ENCODE results near the gene DCHS1. TPM values are rescaled to one million over a fixed set of nuclear protein-coding genes. Genes with fewer than 3 reads are reported as not detected.
A peak's percentile ranks its signal among the peaks of the same experiment; 100 is the strongest.

Gene DCHS1
- total and polyA plus RNA-seq, 9 of the 15 experiments (the other 6 are each of a cell fraction or from before 2014, with no cell fraction given): 0.04 to 0.49 (median 0.14) TPM; not detected in 2

DNA sequence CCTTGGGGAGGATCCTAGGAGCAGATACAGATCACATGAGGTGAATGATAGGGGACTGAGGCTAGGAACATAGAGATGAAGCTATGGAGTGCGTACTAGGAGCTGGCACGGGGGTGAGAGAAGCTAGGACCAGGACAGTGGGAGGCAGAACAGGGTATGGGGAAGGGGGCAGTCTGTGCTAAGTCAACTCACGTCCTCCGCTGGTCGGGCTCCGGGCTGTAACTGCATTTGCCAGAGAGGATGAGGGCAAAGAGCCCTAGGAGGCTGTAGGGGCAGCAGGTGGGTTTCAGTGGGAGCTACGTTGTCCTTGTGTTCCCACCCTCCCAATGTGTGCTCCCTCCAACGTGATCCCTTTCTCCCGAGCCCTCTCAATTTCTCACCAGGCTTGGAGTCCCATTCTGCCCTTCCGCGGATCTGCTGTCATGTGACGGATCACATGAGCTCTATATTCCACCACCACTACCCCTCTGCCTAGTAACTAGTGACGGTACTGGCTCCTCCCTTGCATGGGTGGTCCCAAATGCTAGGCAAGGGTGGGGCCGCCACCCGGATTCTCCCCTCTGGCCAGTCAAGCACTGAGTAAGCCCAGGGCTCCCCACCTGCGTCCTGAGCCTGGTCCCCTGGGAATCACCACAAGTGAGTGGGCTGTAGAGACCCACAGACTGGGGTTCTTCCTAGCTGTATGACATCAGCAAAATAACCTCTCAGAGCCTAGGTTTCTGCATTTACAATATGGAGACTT, 36.4 kb downstream of the DCHS1 start, which contains the start of gene TPP1 (continued):
- TF ChIP-seq, protein P1, sequence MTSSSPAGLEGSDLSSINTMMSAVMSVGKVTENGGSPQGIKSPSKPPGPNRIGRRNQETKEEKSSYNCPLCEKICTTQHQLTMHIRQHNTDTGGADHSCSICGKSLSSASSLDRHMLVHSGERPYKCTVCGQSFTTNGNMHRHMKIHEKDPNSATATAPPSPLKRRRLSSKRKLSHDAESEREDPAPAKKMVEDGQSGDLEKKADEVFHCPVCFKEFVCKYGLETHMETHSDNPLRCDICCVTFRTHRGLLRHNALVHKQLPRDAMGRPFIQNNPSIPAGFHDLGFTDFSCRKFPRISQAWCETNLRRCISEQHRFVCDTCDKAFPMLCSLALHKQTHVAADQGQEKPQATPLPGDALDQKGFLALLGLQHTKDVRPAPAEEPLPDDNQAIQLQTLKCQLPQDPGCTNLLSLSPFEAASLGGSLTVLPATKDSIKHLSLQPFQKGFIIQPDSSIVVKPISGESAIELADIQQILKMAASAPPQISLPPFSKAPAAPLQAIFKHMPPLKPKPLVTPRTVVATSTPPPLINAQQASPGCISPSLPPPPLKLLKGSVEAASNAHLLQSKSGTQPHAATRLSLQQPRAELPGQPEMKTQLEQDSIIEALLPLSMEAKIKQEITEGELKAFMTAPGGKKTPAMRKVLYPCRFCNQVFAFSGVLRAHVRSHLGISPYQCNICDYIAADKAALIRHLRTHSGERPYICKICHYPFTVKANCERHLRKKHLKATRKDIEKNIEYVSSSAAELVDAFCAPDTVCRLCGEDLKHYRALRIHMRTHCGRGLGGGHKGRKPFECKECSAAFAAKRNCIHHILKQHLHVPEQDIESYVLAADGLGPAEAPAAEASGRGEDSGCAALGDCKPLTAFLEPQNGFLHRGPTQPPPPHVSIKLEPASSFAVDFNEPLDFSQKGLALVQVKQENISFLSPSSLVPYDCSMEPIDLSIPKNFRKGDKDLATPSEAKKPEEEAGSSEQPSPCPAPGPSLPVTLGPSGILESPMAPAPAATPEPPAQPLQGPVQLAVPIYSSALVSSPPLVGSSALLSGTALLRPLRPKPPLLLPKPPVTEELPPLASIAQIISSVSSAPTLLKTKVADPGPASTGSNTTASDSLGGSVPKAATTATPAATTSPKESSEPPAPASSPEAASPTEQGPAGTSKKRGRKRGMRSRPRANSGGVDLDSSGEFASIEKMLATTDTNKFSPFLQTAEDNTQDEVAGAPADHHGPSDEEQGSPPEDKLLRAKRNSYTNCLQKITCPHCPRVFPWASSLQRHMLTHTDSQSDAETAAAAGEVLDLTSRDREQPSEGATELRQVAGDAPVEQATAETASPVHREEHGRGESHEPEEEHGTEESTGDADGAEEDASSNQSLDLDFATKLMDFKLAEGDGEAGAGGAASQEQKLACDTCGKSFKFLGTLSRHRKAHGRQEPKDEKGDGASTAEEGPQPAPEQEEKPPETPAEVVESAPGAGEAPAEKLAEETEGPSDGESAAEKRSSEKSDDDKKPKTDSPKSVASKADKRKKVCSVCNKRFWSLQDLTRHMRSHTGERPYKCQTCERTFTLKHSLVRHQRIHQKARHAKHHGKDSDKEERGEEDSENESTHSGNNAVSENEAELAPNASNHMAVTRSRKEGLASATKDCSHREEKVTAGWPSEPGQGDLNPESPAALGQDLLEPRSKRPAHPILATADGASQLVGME (CRISPR knock-in tag; IDR thresholded peaks at IDR 0.05): no peak
- TF ChIP-seq SP1 (CRISPR knock-in tag; IDR thresholded peaks at IDR 0.05) (peak; percentile 89), SUPT5H (IDR thresholded peaks at IDR 0.05) (peak; percentile 74), ATF1 (CRISPR knock-in tag; IDR thresholded peaks at IDR 0.05) (peak; percentile 74; the same call in 1 of the 2 replicates), ATF1 (tag; IDR thresholded peaks at IDR 0.05) (peak; percentile 98), CAMTA2 (CRISPR knock-in tag; conservative IDR thresholded peaks at IDR 0.05) (no peak), ZNF165 (CRISPR knock-in tag; IDR thresholded peaks at IDR 0.05; ENCODE audit: borderline replicate concordance) (no peak), NUFIP1 (IDR thresholded peaks at IDR 0.05; ENCODE audit: partially characterized antibody) (no peak), DACH1 (IDR thresholded peaks at IDR 0.05; ENCODE audit: partially characterized antibody) (no peak), HDAC2 (IDR thresholded peaks at IDR 0.05) (peak; percentile 86; the same call in 1 of the 2 replicates), BCOR (IDR thresholded peaks at IDR 0.05) (no peak), RBM14 (IDR thresholded peaks at IDR 0.05; ENCODE audit: borderline replicate concordance, insufficient read depth, low read depth, low read length) (no peak), MAFG (tag; conservative IDR thresholded peaks at IDR 0.05) (no peak), HIVEP1 (CRISPR knock-in tag; IDR thresholded peaks at IDR 0.05) (no peak), MAFK (IDR thresholded peaks at IDR 0.05; ENCODE audit: low read length) (no peak), SAFB (IDR thresholded peaks at IDR 0.05; ENCODE audit: borderline replicate concordance, low read depth, low read length) (no peak), BHLHE40 (IDR thresholded peaks at IDR 0.05; ENCODE audit: low read length) (peak; percentile 83), WHSC1 (IDR thresholded peaks at IDR 0.05; ENCODE audit: low read length) (no peak), ZNF197 (CRISPR knock-in tag; IDR thresholded peaks at IDR 0.05; ENCODE audit: low read depth) (no peak)
- TF ChIP-seq, protein P2, sequence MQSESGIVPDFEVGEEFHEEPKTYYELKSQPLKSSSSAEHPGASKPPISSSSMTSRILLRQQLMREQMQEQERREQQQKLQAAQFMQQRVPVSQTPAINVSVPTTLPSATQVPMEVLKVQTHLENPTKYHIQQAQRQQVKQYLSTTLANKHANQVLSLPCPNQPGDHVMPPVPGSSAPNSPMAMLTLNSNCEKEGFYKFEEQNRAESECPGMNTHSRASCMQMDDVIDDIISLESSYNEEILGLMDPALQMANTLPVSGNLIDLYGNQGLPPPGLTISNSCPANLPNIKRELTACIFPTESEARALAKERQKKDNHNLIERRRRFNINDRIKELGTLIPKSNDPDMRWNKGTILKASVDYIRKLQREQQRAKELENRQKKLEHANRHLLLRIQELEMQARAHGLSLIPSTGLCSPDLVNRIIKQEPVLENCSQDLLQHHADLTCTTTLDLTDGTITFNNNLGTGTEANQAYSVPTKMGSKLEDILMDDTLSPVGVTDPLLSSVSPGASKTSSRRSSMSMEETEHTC (IDR thresholded peaks at IDR 0.05): peak; percentile 92
- TF ChIP-seq, protein P3, sequence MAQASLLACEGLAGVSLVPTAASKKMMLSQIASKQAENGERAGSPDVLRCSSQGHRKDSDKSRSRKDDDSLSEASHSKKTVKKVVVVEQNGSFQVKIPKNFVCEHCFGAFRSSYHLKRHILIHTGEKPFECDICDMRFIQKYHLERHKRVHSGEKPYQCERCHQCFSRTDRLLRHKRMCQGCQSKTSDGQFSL (CRISPR knock-in tag; IDR thresholded peaks at IDR 0.05): no peak
- TF ChIP-seq, protein P3 (tag; IDR thresholded peaks at IDR 0.05): no peak
- TF ChIP-seq, protein P4, sequence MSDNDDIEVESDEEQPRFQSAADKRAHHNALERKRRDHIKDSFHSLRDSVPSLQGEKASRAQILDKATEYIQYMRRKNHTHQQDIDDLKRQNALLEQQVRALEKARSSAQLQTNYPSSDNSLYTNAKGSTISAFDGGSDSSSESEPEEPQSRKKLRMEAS (CRISPR knock-in tag; IDR thresholded peaks at IDR 0.05): no peak; the same call in 1 of the 2 replicates

Measured in K562 (cell line).